ENCODE results near the gene MRRF. TPM values are rescaled to one million over a fixed set of nuclear protein-coding genes. Genes with fewer than 3 reads are reported as not detected.

MRRF gene
- polyA plus RNA-seq, 5 donors: 34.8 to 48.8 (median 44.2) TPM

DNA sequence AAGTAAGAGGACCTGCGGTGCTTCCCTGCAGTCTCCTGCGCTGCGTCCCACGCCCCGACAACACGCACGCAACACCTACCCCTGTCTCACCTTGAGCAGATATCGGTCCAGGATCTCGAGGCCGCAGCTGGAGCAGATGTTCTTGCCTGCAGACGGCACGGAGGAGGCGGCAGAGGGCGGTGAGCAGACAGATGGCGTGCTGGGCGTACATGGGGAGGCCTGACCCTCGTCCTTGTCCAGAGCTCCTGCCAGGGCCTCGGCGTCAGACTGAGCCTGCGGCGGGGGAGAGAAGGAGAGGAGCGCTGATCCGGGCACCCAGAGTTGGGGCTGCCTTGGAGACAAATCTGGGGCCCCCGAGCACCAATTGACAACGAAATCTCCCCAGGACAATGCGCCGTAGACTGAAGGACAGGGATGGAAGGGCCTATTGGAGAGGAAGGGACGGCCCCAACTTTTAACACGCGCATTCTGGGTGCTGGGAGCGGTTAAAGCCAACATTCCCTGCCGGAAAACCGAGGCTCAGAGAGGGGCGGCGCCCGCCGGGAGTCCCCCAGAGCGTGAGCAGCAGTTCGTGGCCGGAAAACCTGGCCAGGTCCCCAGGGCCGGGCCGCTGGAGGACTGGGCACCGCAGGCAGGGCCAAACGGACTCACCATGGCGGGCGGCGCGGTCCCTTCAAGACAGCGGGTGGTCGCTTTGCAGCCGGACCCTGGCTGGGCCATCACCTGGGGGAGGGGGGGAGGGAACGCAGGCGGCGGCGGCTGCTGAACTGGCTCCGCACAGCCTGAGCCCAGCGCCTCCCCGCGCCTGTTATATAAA lies 37.7 kb upstream of the MRRF start:
- DNase-seq: no peak

DNA sequence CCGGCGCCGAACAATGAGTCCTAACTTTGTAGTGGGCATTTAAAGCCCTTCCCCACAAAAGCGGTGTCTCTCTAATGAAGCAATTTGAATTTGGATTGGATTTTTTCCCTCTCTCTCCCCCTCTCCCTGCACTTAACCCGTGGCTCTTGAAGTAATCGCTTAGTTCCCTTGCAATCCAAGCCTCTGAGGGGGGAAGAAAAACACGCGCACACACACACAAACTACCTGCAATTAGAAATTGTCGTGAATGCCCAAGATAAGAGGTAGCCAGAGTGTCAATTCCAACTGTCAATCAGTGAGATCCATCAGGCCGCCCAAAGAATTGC lies 37.1 kb upstream of the MRRF start:
- no peak for DNase-seq

DNA sequence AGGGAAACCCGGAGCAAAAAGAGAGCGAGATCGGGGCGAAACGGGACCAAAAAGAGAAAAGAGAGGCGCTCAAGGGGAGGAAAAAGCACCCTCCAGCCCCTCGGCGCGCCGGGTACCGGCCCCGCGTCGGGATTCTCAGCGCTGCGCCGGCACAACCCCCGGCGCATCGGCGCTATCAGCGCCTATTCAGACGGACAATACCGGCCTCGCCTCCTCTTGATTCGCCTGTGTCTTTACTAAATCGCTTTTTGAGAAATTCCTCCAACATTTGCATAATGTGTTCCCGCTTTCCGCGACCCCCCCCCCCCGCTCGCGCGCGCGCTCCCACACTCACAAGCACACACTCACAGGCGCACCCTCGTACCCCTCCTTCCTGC lies 36.5 kb upstream of the MRRF start:
- DNase-seq: no peak

DNA sequence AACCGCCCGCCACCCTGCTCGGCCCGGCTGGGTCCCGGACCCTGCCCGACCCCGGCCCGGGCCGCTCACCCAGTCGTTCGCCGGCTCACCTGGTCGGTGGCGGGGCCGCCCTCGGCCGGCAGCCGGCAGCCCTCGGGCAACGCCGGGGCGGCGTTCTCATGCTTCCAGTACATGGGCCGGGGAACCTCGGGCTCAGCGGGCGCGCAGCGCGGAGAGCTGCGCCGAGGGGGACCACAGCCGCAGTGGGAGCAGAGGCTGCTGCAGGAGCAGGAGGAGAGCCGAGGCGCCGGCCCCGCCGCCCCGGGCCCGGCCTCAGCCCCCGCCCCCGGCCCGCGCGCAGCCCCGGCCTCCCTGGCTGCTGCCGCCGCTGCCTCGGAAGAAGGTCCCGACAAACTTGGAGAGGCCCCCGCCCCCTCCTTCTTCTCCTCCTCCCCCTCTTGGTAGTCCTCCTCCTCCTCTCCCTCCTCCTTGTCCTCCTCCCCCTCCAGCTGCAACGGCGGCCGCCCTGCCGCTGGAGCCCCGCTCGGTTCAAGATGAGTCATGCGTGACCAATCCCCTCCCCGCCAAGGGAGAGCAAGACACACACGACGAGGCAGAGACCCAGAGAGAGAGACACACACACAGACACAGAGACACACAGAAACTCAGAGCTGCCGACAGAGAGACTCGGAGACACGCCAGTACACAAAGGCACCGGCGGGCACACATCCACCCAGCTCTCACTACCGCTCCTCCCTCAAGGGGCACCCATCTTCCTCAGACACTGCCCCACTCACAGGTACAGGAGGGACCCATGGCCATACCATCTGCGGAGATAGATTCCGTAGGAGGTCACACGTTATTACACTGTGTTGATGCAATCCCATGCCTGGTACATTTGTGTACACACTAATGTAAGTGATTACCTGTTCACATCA lies 35.9 kb upstream of the MRRF start, which contains the start of gene LHX6:
LHX6 (minus strand) TSS at position 390 of the 917 bp plus-strand sequence; CDS start at position 173, 217 bp downstream.
- DNase-seq: no peak

DNA sequence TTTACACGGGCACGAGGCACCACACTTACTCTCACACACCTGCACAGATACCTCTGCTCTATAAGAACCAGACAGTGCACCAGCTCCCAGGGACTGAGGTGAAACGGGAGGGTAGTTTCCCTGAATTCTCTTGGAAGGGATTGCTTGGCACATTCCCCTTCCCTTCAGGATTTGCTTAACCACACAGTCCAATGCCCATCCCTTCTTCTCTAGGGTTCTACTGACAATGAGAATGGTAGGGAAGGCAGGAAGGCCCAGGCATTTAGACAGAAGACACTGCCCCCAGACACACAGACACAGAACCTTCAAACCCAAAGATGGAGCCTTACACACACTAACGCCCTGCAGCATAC lies 35.2 kb upstream of the MRRF start:
- no peak for DNase-seq

DNA sequence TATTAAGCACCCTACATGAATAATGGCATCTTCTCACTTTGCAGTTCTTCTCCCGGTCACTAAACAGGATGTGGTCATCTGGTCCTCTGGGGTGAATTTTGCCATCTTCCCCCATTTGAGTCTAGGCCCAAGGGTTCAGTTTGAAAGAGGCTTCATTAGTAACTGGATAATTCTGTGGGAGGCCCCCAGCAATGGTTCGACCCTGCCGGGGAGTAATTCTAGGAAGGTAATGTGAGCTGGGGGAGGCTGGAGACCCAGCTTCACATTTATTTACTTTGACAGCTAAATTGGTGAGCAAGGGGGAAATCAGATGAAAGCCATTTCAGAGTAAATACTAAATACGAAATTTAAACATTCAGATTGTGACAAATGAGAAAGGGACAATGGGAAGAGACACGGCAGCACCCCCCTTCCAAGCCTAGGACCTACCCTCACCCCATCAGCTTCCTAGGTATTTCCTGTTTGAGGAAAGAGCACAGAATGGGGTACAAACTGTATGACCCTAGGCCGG lies 31.8 kb upstream of the MRRF start:
- DNase-seq: no peak

DNA sequence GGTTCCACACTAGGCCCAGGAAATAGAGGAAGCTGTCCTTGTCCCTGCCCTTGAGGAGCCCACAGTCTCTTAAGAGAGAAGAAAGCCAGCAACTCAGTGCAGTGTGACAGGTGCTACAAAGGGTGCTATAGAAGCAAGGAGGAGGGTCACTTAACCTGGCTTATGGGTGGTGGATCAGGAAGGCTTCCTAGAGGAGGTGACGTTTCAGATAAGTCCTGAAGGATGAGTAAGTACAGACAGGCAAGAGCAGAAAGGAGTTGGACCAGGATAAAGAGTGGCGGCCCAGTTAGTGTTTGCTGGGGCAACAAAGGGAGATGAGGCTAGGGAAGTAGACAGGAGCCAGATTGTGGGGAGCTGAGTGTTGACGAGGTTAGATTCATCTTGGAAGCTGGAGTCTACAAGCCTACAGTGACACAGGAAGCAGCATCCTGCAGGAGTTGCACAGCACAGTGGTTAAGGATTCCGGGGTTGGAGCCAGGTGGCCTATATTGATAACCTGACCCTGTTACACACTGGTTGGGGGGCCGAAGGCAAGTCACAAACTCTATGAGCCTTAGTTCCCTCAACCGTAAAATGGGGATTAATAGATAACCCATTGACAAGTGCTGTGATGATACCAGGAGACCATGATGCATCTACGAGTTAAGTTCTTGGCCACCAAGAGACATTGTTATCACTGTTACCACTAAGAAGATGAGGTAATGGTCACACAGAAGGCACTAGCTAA lies 30.5 kb upstream of the MRRF start:
- DNase-seq: no peak

DNA sequence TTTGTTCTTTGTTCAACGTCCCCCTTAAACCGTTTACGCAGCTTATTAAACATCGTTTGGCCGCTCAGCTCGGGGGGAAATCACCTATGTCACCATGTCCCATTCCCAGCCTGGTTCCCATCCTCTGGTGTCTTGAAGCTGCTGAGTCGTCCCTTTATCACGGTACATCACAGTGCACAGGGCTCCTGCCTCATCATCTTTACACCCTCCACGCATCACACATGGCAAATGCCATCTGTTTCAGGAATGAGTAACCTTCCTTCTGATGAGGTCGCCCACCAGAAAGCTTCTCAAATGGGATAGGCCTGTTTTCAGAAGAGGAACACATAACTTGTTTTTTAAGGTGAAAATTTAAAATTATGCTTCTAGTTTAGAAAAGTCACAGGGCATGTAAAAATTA lies 28.0 kb upstream of the MRRF start:
- DNase-seq: no peak

DNA sequence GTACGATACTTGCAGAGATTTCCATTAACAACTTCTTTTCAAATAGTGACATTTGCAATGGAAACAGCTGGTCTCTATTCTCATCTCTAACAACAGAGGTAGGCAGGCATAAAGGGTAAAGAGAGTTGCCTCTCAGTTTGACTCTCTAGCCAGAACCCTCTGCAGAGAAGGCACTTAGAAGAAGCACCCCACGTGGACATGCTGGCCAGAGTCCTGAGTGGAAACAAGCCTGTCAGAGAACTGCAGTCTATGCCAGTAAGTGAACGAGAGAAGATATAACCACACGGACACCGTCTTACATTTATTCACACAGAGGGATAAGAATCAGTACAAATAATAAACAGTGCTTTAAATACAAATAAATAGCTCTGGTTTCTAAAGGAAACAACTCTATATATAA lies 25.0 kb upstream of the MRRF start:
- DNase-seq: no peak

DNA sequence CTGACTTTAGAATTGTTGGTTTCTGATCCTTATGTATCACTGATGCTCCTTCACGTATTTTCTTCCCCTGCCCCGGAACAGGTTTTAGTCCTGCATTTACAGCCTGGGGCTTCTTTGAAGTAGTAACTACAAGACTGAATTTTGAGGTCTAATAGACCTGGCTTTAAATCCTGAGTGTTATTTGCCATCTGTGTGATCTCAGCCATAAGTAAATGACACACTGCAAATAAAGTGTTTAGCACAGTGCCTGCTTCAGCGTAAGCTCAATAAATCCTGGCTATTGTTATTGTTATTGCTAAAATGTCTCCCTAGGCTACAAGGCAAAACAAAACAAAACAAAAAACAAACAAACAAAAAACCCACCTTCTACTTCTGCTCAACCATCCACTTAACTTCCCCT lies 20.3 kb upstream of the MRRF start:
- DNase-seq: no peak

DNA sequence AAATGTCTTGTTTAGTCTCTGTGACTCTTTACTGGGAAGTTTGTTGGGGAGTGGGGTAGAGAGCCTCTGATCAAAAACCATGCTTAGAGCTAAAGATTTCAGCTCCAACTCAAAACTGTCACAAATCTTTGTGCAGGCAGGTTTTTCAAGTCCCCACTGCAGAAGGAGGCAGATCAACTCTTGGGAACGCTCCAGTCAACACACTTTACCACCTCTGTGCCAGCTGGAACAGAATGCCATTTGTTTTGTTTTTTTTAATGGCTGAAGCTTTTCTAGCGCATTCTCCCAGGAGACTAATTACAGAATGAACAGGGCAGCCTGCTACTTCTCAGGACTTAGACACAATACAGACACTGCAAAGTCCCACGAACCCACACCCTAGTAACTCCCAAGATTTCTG lies 18.0 kb upstream of the MRRF start:
- no peak for DNase-seq

DNA sequence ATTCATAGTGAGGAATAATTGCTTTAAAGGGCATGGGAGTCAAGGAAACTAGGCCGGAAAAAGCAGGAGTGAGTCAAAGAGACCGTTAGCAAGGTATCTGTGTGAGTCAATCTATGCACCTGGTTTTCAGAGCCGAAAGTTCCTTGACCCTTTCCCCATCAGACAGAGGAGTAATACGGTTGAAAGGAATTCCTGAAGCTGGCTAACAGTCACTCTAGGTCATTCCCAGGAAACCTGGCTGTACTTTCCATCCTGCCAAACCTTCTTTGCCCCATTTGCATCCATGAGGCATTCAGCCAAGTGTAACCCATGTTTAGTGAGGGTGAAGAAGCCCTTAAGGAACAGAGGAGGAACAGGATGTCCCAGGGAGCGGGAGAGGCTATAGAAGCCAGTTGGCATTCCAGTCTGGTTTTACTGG lies 16.2 kb upstream of the MRRF start:
- DNase-seq: no peak

DNA sequence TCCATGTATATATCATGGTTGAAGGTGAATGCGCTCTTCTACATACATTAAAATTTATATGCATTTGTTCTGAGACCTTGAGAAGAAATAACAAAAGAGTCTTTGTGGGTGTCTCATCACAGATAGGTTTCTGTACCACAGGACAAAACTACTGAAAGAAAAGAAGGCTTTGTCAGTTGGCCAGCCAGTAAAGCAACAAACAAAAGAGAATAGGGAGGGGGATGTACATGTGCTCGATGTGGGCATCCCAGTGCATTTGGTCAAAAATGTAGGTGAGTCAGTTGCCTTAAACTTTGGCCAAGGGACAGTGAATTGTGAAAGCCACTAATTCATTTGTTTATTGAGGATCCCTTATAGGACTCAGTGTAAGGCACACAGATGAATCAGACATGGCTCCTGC lies 13.3 kb upstream of the MRRF start:
- no peak for DNase-seq

DNA sequence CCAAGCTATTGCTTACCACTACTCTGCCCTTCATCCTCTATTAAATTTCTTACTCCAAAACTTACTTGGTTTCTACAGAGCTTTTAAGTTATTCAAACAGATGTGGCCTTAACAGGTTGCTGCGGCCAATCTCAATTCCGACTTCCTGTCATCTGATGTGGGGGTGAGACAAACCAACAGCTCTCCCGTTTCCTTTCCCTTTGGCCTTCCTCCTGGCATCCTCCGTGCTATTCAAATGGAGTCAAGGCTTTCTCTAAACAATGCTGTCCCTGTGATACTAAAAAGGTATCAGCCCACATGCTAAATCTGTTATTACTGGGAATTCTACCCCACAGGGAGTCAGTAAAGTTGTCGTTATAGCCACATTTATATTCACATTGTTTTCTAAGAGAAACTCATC lies 11.9 kb upstream of the MRRF start:
- no peak for DNase-seq

DNA sequence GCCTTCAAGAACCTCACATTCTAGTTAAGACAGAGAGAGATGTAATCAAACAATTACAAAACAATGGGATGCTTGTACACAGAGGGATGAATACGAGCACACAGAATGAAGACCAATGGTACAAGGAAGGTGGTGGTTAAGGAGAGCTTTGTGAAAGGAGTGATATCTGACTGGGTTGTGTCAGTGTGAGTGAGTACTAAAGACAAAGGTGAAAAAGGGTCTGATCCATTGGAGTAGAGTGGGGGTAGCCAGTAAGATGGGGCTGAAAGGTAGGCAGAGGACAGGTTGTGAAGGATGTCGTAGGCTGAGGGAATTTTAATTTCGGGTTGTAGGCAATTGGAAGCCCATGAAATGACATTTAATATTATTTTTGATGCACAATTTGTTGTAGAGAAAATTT lies 9.9 kb upstream of the MRRF start:
- DNase-seq: no peak

DNA sequence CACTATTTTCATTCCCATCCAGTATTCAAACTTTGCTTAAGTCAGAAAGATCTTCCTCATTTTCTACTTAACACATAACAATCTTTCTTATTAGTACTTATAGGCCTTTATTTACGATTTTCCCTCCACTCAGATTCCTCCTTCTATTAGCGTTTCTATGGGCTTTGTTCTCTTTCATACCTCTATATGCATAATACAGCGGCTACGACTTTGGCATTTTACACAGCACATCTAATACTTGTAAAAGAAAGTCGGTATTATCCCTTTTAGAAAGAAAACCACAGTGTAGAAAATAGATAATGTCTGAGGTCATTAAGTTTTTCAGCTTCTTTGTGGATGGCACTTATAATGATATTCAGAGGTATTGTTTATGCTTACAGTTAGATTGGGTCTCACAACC lies 8.5 kb upstream of the MRRF start:
- DNase-seq: no peak

DNA sequence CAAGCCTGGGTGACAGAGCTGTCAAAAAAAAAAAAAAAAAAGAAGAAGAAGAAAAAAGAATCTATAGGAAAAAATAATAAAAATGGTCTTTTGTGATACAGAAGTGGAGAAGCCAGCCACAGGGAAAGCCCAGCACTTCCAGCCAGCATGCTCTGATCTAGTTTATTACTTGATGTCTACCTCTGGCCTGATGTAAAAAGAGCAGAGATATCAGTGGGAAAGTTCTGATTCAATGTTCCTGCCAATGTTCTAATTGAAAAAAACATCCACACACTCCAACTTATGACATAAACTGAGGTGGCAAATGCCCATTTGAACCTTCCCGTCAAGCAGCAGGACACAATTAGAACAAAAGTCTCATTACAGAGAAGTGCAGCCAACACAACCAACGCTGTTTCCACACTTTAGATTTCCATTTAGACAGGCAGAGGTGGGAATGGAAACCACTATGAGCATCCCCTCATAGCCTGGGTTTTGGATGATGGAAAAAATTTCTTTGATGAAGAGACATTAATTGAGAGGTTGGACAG lies 5.7 kb upstream of the MRRF start:
- no peak for DNase-seq

DNA sequence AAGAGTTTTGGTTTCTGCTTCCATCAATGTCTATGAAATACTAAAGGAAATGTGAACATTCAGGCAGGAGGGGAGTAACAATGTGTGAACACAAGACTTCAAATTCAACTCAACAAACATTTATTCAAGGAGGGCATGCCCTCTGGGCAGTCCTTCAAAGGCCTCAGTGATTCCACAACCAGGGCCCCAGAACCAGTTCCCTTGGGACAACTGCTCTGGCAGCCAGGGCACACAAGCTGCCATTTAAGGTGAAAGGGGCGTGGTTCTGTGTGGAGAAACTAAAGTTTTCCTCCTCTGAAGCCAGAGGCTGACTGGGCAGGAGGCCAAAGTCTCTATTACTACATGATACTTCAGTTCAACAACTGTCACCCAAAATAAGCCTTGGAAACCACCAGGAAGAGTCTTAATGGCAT lies 3.2 kb upstream of the MRRF start:
- DNase-seq: peak; percentile 51 to 54

DNA sequence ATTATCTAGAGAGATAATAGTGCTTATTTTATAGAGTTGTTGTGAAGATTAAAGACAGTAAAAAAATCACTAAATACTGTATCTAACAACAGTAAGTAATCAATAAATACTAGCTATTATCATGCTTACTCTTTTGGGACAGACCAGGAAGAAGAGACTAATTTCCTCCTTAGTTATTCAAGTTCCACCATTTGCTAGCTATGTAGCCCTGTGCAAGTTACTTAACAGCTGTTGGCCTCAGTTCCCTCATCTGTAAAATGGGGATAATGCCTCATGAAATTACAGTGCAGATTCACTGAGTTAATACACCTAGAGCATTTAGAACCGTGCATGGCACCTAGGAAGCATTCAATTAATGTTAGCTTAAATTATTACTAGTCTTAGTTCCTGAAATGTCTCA lies 2.6 kb upstream of the MRRF start:
- no peak for DNase-seq

DNA sequence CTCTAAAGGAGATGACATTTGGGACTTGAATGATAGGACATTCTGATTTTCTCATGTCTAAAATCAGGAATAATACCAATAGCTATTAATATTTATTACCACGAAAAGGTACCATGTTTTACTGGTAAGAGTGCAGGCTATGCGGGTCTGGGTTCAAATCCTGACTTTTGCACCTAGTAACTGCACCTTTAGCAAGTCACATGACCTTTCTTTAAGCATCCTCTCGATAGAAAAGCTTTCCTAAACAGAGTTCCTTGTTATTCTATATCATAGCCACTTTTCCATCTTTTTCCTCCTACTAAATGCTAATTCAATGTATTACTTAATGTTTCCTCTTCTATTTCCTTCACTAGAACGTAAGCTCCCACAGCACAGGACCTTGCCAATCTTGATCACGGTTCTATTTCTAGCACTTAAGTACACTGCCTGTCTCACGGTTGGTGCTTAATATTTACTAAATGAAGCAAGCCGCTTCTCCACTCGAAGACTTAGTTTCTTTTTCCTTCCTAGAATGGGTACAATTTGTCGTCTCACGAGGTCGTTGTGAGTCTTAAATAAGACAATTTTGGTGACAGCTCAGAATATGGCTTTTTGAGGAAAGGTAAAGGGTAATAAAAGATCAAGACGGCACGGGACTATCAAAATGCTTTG lies 858 bp upstream of the MRRF start:
- no peak for DNase-seq

DNA sequence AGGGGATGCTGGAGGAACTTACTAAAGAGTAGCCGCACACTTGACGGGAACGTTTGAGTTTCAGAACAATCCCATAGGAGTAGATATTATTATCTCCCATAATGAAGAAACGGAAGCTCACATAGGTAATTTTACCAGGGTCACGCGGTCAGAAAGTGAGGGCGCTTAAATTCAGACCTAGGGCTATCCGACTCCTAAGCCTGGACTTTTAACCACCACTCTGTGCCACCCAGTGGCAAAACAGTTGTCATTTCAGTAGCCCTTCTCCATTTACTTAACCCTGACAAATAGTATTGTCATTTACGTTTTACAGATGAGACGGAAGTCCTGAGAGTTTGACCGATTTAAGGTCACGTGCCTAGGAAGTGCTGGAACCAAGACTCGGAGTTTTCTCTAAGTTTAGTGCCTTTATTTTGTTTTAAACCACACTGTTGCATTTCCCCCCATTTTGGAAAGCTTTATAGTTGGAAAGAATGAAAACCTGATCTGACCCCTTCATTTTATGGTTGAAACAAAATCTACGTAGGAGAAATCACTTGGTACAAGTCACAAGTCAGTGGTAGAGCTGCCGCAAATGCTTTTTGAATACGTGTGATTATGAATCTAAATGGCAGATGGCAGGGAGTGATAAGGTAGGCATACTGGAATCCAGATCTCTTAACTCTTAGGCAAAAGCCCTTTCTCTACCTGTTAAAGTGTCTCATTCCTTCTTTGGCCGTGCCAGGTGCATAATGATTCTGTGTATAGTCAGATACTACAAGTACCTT lies 650 bp downstream of the MRRF start:
- no peak for DNase-seq
